IPS-15b (cell line): ENCODE measurements around the gene CENPU.
"Not testable (repeated sequence)": the region's sequence is repeated elsewhere in the genome, so short reads cannot be mapped to it uniquely, and the experiment has no call there.

Experiments used
- H3K27me3 ChIP-seq: one replicate; pipeline ENCODE4 v1.6.1; 2013; ENCODE audit warnings: low read length; ENCODE audit not compliant: control insufficient read depth, insufficient read depth
- H3K36me3 ChIP-seq: one replicate; pipeline ENCODE4 v1.6.1; 2013; ENCODE audit warnings: low read length; ENCODE audit not compliant: control insufficient read depth, insufficient read depth
- H3K4me1 ChIP-seq: one replicate; pipeline ENCODE4 v1.6.1; 2013; ENCODE audit warnings: mild to moderate bottlenecking, low read length; ENCODE audit not compliant: control insufficient read depth, insufficient read depth
- H3K4me3 ChIP-seq: one replicate; pipeline ENCODE4 v1.5.1; 2013; ENCODE audit warnings: low read depth, low read length
- H3K9ac ChIP-seq: one replicate; pipeline ENCODE4 v1.6.1; 2013; ENCODE audit warnings: low read depth, mild to moderate bottlenecking, low read length
- H3K9me3 ChIP-seq: one replicate; pipeline ENCODE4 v1.6.1; 2013; ENCODE audit warnings: mild to moderate bottlenecking, low read length; ENCODE audit not compliant: control insufficient read depth, insufficient read depth

Gene CENPU

GRCh38 chr4:184748251-184748652 lies 14.4 kb upstream of the CENPU start:
- no peaks in the 10 kb centered on the region for H3K36me3 ChIP-seq
- peaks cover 6% of the 10 kb centered on the region for H3K4me1 ChIP-seq
- H3K9ac ChIP-seq = no peak overlapping the region
- H3K27me3 ChIP-seq = no peaks in the 10 kb centered on the region
- no peak overlapping the region for H3K4me3 ChIP-seq
- no peaks in the 10 kb centered on the region for H3K9me3 ChIP-seq

GRCh38 chr4:184747034-184747830 lies 13.3 kb upstream of the CENPU start:
- H3K27me3 ChIP-seq = no peaks in the 10 kb centered on the region
- H3K9me3 ChIP-seq = no peaks in the 10 kb centered on the region
- no peak overlapping the region for H3K4me3 ChIP-seq
- peaks cover 6% of the 10 kb centered on the region for H3K4me1 ChIP-seq
- H3K9ac ChIP-seq = no peak overlapping the region
- no peaks in the 10 kb centered on the region for H3K36me3 ChIP-seq

- H3K4me3 ChIP-seq = no peak overlapping the region
- H3K9ac ChIP-seq = no peak overlapping the region
- H3K4me1 ChIP-seq = peaks cover 6% of the 10 kb centered on the region
- H3K36me3 ChIP-seq = no peaks in the 10 kb centered on the region
- no peaks in the 10 kb centered on the region for H3K9me3 ChIP-seq
- H3K27me3 ChIP-seq = no peaks in the 10 kb centered on the region
Measured at GRCh38 chr4:184745831-184746795, 12.2 kb upstream of the CENPU start.

- no peaks in the 10 kb centered on the region for H3K36me3 ChIP-seq
Measured at GRCh38 chr4:184744236-184744635, 10.3 kb upstream of the CENPU start.

GRCh38 chr4:184743650-184744049 lies 9.8 kb upstream of the CENPU start:
- Histone ChIP-seq H3K27me3 (no peaks in the 10 kb centered on the region), H3K36me3 (no peaks in the 10 kb centered on the region), H3K4me1 (peaks cover 6% of the 10 kb centered on the region), H3K9me3 (no peaks in the 10 kb centered on the region), H3K9ac (no peak overlapping the region), H3K4me3 (no peak overlapping the region)

More at GRCh38 chr4:184744236-184744635, 10.3 kb upstream of the CENPU start:
- H3K4me3 ChIP-seq = no peak overlapping the region
- H3K9ac ChIP-seq = no peak overlapping the region
- peaks cover 6% of the 10 kb centered on the region for H3K4me1 ChIP-seq
- no peaks in the 10 kb centered on the region for H3K9me3 ChIP-seq
- no peaks in the 10 kb centered on the region for H3K27me3 ChIP-seq

- not testable (repeated sequence) for H3K9ac ChIP-seq, H3K27me3 ChIP-seq, H3K36me3 ChIP-seq, H3K4me3 ChIP-seq, H3K9me3 ChIP-seq, H3K4me1 ChIP-seq
Measured at GRCh38 chr4:184741651-184742050, 7.8 kb upstream of the CENPU start.

GRCh38 chr4:184740980-184741391 lies 7.1 kb upstream of the CENPU start:
- Histone ChIP-seq H3K9ac (no peak overlapping the region), H3K9me3 (no peaks in the 10 kb centered on the region)

GRCh38 chr4:184739575-184739974 lies 5.7 kb upstream of the CENPU start:
- not testable (repeated sequence) for H3K9ac ChIP-seq, H3K4me3 ChIP-seq, H3K36me3 ChIP-seq, H3K9me3 ChIP-seq, H3K4me1 ChIP-seq, H3K27me3 ChIP-seq

More at GRCh38 chr4:184740980-184741391, 7.1 kb upstream of the CENPU start:
- Histone ChIP-seq H3K36me3 (no peaks in the 10 kb centered on the region), H3K27me3 (no peaks in the 10 kb centered on the region), H3K4me1 (peaks cover 2% of the 10 kb centered on the region), H3K4me3 (no peak overlapping the region)

GRCh38 chr4:184734758-184735157 lies 862 bp upstream of the CENPU start:
- Histone ChIP-seq H3K36me3 (no peaks in the 10 kb centered on the region), H3K9me3 (no peaks in the 10 kb centered on the region), H3K27me3 (no peaks in the 10 kb centered on the region), H3K4me3 (peak overlapping the region; percentile 39), H3K4me1 (peaks cover 8% of the 10 kb centered on the region), H3K9ac (peak overlapping the region; percentile 14)

GRCh38 chr4:184732126-184732525 lies 1.8 kb downstream of the CENPU start:
- Histone ChIP-seq H3K9ac (no peak overlapping the region), H3K27me3 (no peaks in the 10 kb centered on the region), H3K36me3 (peaks cover 4% of the 10 kb centered on the region), H3K4me1 (peaks cover 8% of the 10 kb centered on the region), H3K9me3 (no peaks in the 10 kb centered on the region), H3K4me3 (peak overlapping the region; percentile 100)

- peaks cover 6% of the 10 kb centered on the region for H3K4me1 ChIP-seq
- no peak overlapping the region for H3K4me3 ChIP-seq
- H3K36me3 ChIP-seq = peaks cover 4% of the 10 kb centered on the region
- H3K9ac ChIP-seq = no peak overlapping the region
- H3K27me3 ChIP-seq = no peaks in the 10 kb centered on the region
- no peaks in the 10 kb centered on the region for H3K9me3 ChIP-seq
Measured at GRCh38 chr4:184731056-184731455, 2.8 kb downstream of the CENPU start.
